ENCODE results near the gene ATCAY. TPM values are rescaled to one million over a fixed set of nuclear protein-coding genes. Genes with fewer than 3 reads are reported as not detected.

ATCAY gene
- polyA plus RNA-seq, 1 donor = 5.4 TPM

DNA sequence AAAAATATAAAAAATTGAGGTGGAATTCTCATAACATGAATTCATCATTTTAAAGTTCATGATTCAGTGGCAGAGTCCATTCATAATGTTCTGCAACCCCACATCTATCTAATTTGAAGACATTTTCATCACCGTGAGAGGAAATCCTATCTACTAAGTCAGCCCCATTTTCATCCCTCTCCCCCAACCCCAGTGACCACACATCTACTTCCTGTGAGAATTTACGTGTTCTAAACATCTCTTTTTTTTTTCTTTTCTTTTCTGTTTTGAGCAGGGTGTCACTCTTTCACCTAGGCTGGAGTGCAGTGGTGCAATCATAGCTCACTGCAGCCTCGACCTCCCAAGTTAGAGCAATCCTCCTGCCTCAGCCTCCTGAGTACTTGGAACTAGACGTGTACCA lies 17.5 kb downstream of the ATCAY start:
- Histone ChIP-seq H3K27ac (ENCODE audit: low read length) (no peak overlapping the region), H3K9me3 (ENCODE audit: control insufficient read depth, low read depth, low read length) (no peaks in the 10 kb centered on the region), H3K27me3 (ENCODE audit: control insufficient read depth, insufficient read depth, low read length) (no peaks in the 10 kb centered on the region), H3K4me1 (ENCODE audit: control insufficient read depth, insufficient read depth, low read length) (no peaks in the 10 kb centered on the region), H3K4me3 (ENCODE audit: low read length) (no peak overlapping the region), H3K36me3 (ENCODE audit: control insufficient read depth, insufficient read depth, low read length) (no peaks in the 10 kb centered on the region)
- DNase-seq = no peak
- WGBS (ENCODE audit: insufficient coverage, low lambda C conversion rate) = 69% methylated on average over 2 of the region's 4 CpGs

DNA sequence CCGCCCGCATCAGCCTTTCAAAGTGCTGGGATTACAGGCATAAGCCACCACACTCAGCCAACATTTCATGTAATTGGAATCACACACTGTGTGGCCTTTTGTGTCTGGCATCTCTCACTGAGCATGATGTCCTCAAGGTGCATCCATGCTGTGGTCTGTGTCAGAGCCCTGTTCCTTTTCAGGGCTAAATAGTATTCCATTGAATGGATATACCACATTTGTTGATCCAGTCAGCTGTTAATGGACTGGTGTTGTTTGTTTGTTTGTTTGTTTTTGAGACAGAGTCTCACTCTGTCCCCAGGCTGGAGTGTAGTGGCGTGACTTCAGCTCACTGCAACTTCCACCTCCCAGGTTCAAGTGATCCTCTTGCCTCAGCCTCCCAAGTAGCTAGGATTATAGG lies 17.9 kb downstream of the ATCAY start:
- no peak overlapping the region for H3K27ac ChIP-seq (ENCODE audit: low read length)
- H3K36me3 ChIP-seq (ENCODE audit: control insufficient read depth, insufficient read depth, low read length) = no peaks in the 10 kb centered on the region
- H3K4me3 ChIP-seq (ENCODE audit: low read length) = no peak overlapping the region
- no peaks in the 10 kb centered on the region for H3K27me3 ChIP-seq (ENCODE audit: control insufficient read depth, insufficient read depth, low read length)
- no peaks in the 10 kb centered on the region for H3K9me3 ChIP-seq (ENCODE audit: control insufficient read depth, low read depth, low read length)
- WGBS (ENCODE audit: insufficient coverage, low lambda C conversion rate) = no CpG with 5 or more reads among the region's 3 CpGs
- no peak for DNase-seq
- H3K4me1 ChIP-seq (ENCODE audit: control insufficient read depth, insufficient read depth, low read length) = no peaks in the 10 kb centered on the region

DNA sequence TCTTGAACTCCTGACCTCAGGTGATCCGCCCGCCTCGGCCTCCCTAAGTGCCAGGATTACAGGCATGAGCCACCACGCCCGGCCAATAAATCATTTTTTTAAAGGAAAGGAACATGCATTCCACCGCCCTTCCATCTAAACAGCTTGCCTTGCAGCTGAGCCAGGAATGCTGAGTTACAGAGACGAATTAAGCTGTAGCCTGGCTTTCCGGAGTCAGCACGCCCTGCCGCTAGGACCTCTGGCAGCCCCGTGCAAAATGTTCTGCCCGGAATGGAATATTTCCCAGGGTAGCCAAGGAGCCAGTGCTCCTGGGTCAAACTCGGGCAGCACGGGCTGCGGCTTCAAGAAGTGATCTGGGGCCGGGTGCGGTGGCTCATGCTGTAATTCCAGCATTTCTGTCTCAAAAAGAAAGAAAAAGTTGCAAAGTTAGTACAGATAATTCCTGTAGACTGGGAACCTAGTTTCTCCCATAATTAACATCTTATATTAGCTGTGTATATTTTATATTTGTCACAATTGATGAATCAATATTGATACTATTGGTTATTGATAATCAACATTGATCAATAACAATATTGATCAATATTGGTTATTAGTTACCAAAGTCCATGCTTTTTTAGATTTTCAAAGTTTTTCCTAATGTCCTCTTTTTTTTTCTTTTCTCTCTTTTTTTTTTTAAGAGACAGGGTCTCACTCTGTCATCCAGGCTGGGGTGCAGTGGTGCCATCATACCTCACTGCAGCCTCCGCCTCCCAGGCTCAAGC lies 19.2 kb downstream of the ATCAY start:
- H3K27me3 ChIP-seq (ENCODE audit: control insufficient read depth, insufficient read depth, low read length) = no peaks in the 10 kb centered on the region
- H3K9me3 ChIP-seq (ENCODE audit: control insufficient read depth, low read depth, low read length) = no peaks in the 10 kb centered on the region
- no peaks in the 10 kb centered on the region for H3K36me3 ChIP-seq (ENCODE audit: control insufficient read depth, insufficient read depth, low read length)
- no peaks in the 10 kb centered on the region for H3K4me1 ChIP-seq (ENCODE audit: control insufficient read depth, insufficient read depth, low read length)
- WGBS (ENCODE audit: insufficient coverage, low lambda C conversion rate) = no CpG with 5 or more reads among the region's 18 CpGs
- no peak for DNase-seq
- H3K4me3 ChIP-seq (ENCODE audit: low read length) = no peak overlapping the region
- no peak overlapping the region for H3K27ac ChIP-seq (ENCODE audit: low read length)

DNA sequence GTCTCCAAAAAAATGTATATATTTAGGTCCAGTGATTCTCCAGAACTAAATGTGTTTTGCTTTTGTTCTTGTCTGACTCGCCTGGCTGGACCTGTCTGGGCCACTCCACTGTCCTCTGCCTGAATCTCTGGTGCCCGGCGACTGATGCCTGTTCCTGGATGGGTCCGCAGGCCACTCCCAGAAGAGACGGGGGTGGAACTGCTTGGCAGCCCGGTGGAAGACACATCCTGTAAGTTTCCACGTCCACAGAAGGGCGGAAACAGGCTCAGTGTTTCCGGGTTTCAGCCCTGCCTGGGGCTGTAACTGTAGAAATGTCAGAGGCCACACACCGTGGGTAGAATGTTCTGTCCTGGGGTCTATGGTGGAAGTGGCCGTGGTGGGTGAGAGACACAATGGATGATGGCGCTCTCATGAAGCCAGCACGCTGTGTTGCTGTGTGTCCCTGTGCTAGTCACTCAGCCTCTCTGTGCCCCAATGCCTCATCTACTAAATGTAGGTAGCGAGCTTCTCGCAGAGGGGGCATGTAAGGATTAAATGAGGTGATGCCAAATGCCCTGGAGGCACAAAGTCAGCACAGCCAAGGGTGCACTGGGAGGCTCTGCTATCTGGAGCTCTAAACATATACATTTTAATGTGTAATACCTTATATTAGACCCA lies 22.0 kb downstream of the ATCAY start:
- no peak for DNase-seq
- Histone ChIP-seq H3K4me1 (ENCODE audit: control insufficient read depth, insufficient read depth, low read length) (no peaks in the 10 kb centered on the region), H3K27me3 (ENCODE audit: control insufficient read depth, insufficient read depth, low read length) (no peaks in the 10 kb centered on the region), H3K4me3 (ENCODE audit: low read length) (no peak overlapping the region), H3K27ac (ENCODE audit: low read length) (no peak overlapping the region), H3K36me3 (ENCODE audit: control insufficient read depth, insufficient read depth, low read length) (no peaks in the 10 kb centered on the region), H3K9me3 (ENCODE audit: control insufficient read depth, low read depth, low read length) (no peaks in the 10 kb centered on the region)
- WGBS (ENCODE audit: insufficient coverage, low lambda C conversion rate) = 90% methylated on average over 2 of the region's 15 CpGs

DNA sequence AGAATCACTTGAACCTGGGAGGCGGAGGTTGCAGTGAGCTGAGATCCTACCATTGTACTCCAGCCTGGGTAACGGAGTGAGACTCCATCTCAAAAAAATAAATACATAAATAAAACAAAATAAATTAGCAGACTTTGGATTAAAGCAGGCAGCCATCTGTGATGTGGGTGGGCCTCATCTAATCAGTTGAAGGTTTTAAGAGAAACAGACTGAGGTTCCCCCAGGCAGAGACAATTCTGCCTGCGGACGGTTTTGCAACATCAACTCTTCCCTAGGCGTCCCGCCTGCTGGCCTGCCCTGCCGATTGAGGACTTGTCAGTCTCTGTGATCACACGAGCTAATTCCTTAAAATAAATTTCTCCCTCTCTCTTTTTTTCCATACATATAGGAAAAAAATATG lies 23.7 kb downstream of the ATCAY start:
- DNase-seq = no peak
- no peaks in the 10 kb centered on the region for H3K9me3 ChIP-seq (ENCODE audit: control insufficient read depth, low read depth, low read length)
- H3K27me3 ChIP-seq (ENCODE audit: control insufficient read depth, insufficient read depth, low read length) = no peaks in the 10 kb centered on the region
- no peak overlapping the region for H3K4me3 ChIP-seq (ENCODE audit: low read length)
- no peak overlapping the region for H3K27ac ChIP-seq (ENCODE audit: low read length)
- no CpG with 5 or more reads among the region's 8 CpGs for WGBS (ENCODE audit: insufficient coverage, low lambda C conversion rate)
- H3K4me1 ChIP-seq (ENCODE audit: control insufficient read depth, insufficient read depth, low read length) = no peaks in the 10 kb centered on the region
- H3K36me3 ChIP-seq (ENCODE audit: control insufficient read depth, insufficient read depth, low read length) = no peaks in the 10 kb centered on the region

DNA sequence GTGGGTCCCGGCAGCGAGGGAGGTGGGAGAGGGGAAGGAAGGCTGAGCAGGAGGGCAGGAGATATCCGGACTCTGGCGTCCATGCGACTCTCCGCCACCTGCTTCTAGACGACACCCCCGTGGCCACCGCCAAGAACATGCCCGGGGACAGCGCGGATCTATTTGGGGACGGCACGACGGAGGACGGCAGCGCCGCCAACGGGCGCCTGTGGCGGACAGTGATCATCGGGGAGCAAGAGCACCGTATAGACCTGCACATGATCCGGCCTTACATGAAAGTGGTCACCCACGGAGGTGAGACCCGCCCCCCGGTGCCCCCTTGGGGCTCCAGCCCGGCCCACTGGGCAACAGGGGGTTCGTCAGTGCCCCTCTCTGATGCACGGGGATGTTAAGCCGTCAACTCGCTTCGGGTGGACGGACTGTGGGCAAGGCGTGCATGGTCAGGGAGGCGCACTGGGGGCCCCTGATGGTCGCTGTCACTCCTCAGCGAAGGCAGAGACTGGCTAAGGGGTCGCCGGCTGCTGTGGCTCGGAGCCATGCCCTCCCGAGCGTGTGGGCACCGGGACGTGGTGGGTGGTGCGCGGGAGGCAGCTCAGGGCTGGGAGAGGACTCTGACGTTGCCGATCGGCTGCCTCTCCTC lies 27.3 kb downstream of the ATCAY start:
- H3K27me3 ChIP-seq (ENCODE audit: control insufficient read depth, insufficient read depth, low read length) = no peaks in the 10 kb centered on the region
- H3K4me3 ChIP-seq (ENCODE audit: low read length) = no peak overlapping the region
- no peak overlapping the region for H3K27ac ChIP-seq (ENCODE audit: low read length)
- WGBS (ENCODE audit: insufficient coverage, low lambda C conversion rate) = no CpG with 5 or more reads among the region's 50 CpGs
- H3K36me3 ChIP-seq (ENCODE audit: control insufficient read depth, insufficient read depth, low read length) = no peaks in the 10 kb centered on the region
- no peaks in the 10 kb centered on the region for H3K9me3 ChIP-seq (ENCODE audit: control insufficient read depth, low read depth, low read length)
- DNase-seq = no peak
- H3K4me1 ChIP-seq (ENCODE audit: control insufficient read depth, insufficient read depth, low read length) = no peaks in the 10 kb centered on the region

DNA sequence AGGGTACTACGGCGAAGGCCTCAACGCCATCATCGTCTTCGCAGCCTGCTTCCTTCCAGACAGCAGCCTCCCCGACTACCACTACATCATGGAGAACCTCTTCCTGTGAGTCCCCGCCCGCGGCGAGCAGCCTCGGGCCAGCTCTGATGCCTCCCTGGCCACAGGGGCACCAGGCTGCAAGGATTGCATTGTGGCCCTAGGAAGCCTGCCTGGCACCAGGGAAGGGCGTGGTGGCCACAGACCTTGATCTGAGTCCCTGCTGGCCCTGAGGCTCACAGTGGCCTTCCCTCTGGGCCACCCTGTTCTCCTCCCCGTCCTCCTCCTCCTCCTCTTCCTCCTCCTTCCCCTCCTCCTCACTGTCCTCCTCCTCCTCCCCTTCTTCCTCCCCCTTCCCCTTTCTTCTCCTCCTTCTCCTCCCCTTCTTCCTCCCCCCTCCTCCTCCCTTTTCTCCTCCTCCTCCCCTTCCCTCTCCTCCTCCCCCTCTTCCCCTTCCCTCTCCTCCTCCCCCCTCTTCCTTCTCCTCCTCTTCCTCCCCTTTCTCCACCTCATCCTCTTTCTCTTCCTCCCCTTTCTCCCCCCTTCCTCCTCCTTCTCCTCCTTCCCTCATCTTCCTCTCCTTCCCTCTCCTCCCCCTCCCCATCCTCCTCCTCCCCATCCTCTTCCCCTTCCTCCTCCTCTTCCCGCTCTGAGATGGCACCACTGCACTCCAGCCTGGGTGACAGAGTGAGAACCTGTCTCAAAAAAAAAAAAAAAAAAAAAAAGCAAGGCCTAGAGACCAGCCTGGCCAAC lies 28.0 kb downstream of the ATCAY start:
- Histone ChIP-seq H3K36me3 (ENCODE audit: control insufficient read depth, insufficient read depth, low read length) (no peaks in the 10 kb centered on the region), H3K4me1 (ENCODE audit: control insufficient read depth, insufficient read depth, low read length) (no peaks in the 10 kb centered on the region), H3K9me3 (ENCODE audit: control insufficient read depth, low read depth, low read length) (no peaks in the 10 kb centered on the region), H3K27ac (ENCODE audit: low read length) (no peak overlapping the region), H3K27me3 (ENCODE audit: control insufficient read depth, insufficient read depth, low read length) (no peaks in the 10 kb centered on the region), H3K4me3 (ENCODE audit: low read length) (no peak overlapping the region)
- no peak for DNase-seq
- WGBS (ENCODE audit: insufficient coverage, low lambda C conversion rate) = no CpG with 5 or more reads among the region's 14 CpGs

DNA sequence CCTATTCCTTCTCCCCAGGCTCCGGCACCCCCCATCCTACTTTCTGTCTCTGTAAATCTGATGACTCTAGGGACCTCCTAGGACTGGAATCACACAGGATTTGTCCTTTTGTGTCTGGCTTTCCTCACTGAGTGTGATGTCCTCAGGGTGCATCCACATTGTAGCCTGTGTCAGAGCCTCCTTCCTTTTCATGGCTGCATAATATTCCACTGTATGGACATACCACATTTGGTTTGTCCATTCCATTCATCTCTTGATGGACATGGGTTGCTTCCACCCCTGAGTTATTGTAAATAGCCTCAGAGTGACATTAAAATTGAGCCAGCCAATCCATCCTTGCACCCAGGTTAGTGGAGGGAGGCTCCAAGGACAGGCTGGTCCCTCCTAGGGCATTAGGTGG lies 29.6 kb downstream of the ATCAY start:
- H3K4me3 ChIP-seq (ENCODE audit: low read length) = no peak overlapping the region
- no peak for DNase-seq
- H3K4me1 ChIP-seq (ENCODE audit: control insufficient read depth, insufficient read depth, low read length) = no peaks in the 10 kb centered on the region
- 100% methylated on average over 1 of the region's 1 CpG for WGBS (ENCODE audit: insufficient coverage, low lambda C conversion rate)
- H3K36me3 ChIP-seq (ENCODE audit: control insufficient read depth, insufficient read depth, low read length) = no peaks in the 10 kb centered on the region
- H3K9me3 ChIP-seq (ENCODE audit: control insufficient read depth, low read depth, low read length) = no peaks in the 10 kb centered on the region
- no peaks in the 10 kb centered on the region for H3K27me3 ChIP-seq (ENCODE audit: control insufficient read depth, insufficient read depth, low read length)
- H3K27ac ChIP-seq (ENCODE audit: low read length) = no peak overlapping the region

DNA sequence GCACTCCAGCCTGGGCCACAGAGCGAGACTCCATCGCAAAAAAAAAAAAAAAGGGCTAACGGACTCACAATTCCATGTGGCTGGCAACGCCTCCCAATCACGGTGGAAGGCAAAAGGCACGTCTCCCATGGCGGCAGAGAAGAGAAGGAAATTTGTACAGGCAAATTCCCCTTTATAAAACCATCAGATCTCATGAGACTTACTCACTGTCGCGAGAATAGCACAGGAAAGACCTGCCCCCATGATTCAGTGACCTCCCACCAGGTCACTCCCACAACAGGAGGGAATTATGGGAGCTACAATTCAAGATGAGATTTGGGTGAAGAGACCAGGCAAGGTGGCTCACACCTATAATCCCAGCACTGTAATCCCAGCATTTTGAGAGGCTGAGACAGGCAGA lies 33.7 kb downstream of the ATCAY start:
- Histone ChIP-seq H3K27me3 (ENCODE audit: control insufficient read depth, insufficient read depth, low read length) (no peaks in the 10 kb centered on the region), H3K4me1 (ENCODE audit: control insufficient read depth, insufficient read depth, low read length) (no peaks in the 10 kb centered on the region), H3K4me3 (ENCODE audit: low read length) (no peak overlapping the region), H3K36me3 (ENCODE audit: control insufficient read depth, insufficient read depth, low read length) (no peaks in the 10 kb centered on the region), H3K27ac (ENCODE audit: low read length) (no peak overlapping the region), H3K9me3 (ENCODE audit: control insufficient read depth, low read depth, low read length) (no peaks in the 10 kb centered on the region)
- WGBS (ENCODE audit: insufficient coverage, low lambda C conversion rate) = no CpG with 5 or more reads among the region's 9 CpGs
- no peak for DNase-seq

DNA sequence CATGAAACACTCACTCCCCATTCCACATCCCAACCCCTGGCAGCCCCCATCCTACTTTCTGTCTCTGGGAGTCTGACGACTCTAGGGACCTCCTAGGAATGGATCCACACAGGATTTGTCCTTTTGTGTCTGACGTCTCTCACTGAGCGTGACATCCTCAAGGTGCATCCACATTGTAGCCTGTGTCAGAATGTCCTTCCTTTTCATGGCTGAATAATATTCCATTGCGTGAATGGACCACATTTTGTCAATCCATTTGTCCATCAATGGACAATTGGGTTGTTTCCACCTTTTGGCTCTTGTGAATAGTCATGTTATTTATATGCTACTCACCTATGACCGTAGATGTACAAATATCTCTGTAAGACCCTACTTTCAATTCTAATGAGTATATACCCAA lies 35.5 kb downstream of the ATCAY start:
- no peak overlapping the region for H3K27ac ChIP-seq (ENCODE audit: low read length)
- peaks cover 2% of the 10 kb centered on the region for H3K9me3 ChIP-seq (ENCODE audit: control insufficient read depth, low read depth, low read length)
- H3K36me3 ChIP-seq (ENCODE audit: control insufficient read depth, insufficient read depth, low read length) = no peaks in the 10 kb centered on the region
- no peak for DNase-seq
- no peaks in the 10 kb centered on the region for H3K4me1 ChIP-seq (ENCODE audit: control insufficient read depth, insufficient read depth, low read length)
- WGBS (ENCODE audit: insufficient coverage, low lambda C conversion rate) = no CpG with 5 or more reads among the region's 5 CpGs
- H3K4me3 ChIP-seq (ENCODE audit: low read length) = no peak overlapping the region
- H3K27me3 ChIP-seq (ENCODE audit: control insufficient read depth, insufficient read depth, low read length) = no peaks in the 10 kb centered on the region

Measured in large intestine (tissue), 3 donors.